ENCODE results near the gene ZFYVE28.

- no peak for TF ChIP-seq CTCF (conservative IDR thresholded peaks at IDR 0.05 in 1 of 2, IDR thresholded peaks at IDR 0.05 in 1 of 2; ENCODE audit: extremely low read depth in 1 of 2, insufficient read depth in 1 of 2, low read depth in 1 of 2, low read length in 2 of 2)
- no peak for TF ChIP-seq EZH2 (IDR thresholded peaks at IDR 0.05; ENCODE audit: borderline replicate concordance, low read length)
These were observed 18.5 kb upstream of the ZFYVE28 start for GRCh38 chr4:2436761-2437474.

All from mammary epithelial cell (primary cell).